Measurements from ENCODE around the gene CGB3.

Gene CGB3

GRCh38 chr19:48985711-48986110 lies 38.4 kb downstream of the CGB3 start:
- DNase-seq = no peak

DNA sequence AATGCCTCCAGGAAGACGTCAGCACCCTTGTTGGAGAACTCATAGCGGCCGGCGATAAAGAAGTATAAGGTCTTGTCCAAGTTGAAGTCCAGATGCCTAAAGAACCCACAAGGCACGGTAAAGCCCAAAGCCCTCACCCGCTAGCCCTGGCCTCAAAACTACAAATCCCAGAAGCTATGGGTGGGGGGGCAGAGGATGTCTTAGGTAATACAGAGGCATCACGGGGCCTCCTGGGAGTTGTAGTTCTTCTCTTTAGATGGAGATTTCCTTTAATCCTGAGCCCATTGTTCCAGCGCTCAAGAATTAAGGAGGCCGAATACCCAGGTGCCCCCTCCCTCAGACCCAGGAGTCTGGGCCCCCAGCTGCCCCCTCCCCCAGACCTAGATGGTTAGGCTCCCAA lies 41.9 kb downstream of the CGB3 start:
- no peak for DNase-seq

DNA sequence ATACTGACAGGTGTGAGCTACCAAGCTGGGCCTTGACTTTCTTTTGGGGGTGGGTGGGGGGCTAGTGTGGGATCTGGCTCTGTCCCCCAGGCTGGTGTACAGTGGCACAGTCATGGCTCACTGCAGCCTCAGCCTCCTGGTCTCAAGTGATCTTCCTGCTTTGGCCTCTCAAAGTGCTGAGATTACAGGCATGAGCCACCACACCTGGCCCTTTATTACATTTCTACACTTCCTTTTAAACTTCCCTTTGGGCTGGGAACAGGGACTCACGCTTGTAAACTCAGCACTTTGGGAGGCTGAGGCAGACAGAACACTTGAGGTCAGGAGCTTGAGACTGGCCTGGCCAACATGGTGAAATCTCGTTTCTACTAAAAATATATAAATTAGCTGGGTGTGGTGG lies 47.1 kb downstream of the CGB3 start:
- no peak for DNase-seq

DNA sequence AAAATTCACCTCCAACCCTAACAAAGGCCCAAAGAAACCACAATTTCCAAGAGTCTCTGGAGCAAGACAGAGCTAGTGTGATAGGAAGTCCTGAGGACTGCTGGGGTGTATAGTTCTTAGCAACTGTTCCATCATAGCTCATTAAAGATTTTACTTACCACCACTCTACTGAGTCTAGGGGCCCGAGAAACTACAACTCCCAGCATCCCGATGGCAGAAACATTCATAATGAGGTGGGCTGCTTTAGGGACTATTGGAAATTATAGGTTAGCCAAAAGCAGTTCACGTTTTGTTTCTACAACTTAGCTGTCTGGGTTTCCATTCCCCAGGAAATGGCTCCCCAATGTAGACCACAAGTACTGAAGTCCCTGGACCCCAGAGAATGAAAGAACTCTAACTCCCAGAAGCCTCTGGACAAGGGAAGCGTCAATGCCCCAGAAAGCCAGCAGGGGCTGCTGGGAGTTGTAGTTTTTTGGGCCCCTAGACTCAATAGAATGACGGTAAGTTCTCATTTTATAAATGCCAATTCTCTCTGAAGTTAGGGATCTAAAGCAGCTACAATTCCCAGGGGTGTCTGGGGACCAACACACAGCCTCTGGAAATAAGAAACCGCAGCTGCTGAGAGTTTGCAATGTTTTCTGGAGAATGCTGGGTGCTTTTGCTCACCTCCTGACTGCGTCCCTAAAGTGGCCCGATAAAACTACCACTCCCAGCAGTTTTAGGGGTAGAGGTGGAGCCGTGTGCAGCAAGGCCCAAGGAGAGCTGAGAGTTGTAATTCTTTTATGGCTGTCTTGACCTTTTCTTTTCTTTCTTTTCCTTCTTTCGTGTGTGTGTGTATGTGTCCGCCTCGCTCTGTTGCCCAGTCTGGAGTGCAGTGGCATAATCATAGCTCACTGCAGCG lies 47.9 kb downstream of the CGB3 start:
- DNase-seq = peak; percentile 47 to 57

Data from CD4-positive, alpha-beta T cell treated with Interleukin-4 for 1 hour (primary cell).